ENCODE results near the gene HSD3B1. TPM values are rescaled to one million over a fixed set of nuclear protein-coding genes. Genes with fewer than 3 reads are reported as not detected.

HSD3B1 gene
- polyA plus RNA-seq, 3 donors: not detected

DNA sequence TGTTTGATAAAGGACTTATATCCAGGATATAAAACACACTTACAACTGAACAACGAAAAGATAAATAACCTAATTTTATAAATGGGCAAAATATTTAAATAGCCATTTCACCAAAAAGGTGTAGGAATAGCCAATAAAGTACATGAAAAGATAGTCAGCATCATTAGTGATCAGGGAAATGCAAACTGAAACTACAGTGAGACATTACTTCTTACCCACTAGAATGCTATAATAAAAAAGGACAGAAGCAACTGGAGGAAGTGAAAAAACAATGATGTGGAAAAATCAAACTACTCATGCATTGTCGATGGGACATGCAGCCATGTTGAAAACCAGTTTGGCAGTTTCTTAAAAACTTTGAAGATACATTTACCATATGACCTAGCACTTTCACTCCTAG is 43.4 kb upstream of the HSD3B1 start:
- Histone ChIP-seq H3K36me3 (replicated peaks in 1 of 2; ENCODE audit: control insufficient read depth in 1 of 2, insufficient read depth in 2 of 2, low read length in 2 of 2) (no peaks in the 10 kb centered on the region), H3K9me3 (replicated peaks in 1 of 2; ENCODE audit: control insufficient read depth in 1 of 2, insufficient read depth in 1 of 2, low read length in 2 of 2) (no peaks in the 10 kb centered on the region), H3K27ac (ENCODE audit: low read depth in 1 of 2, low read length in 2 of 2) (no peak overlapping the region), H3K27me3 (ENCODE audit: control insufficient read depth in 2 of 2, insufficient read depth in 2 of 2, low read length in 2 of 2) (no peaks in the 10 kb centered on the region), H3K9ac (ENCODE audit: insufficient read depth, low read length, poor library complexity, severe bottlenecking) (no peak overlapping the region), H2AFZ (ENCODE audit: insufficient read depth, low read depth, low read length, poor library complexity, severe bottlenecking) (no peak overlapping the region), H3K4me3 (replicated peaks in 1 of 3; ENCODE audit: low read depth in 2 of 3, low read length in 3 of 3) (no peak overlapping the region), H3K4me1 (ENCODE audit: control insufficient read depth in 1 of 2, insufficient read depth in 2 of 2, low read length in 2 of 2) (no peaks in the 10 kb centered on the region), H4K20me1 (ENCODE audit: insufficient read depth, low read length) (no peaks in the 10 kb centered on the region), H3K4me2 (replicated peaks; ENCODE audit: extremely low read depth, low read length, poor library complexity, severe bottlenecking) (no peak overlapping the region), H3K79me2 (ENCODE audit: insufficient read depth, low read length) (no peaks in the 10 kb centered on the region)
- no peak for DNase-seq
- intact Hi-C loops (cut with micrococcal nuclease): no loop called here
- no CpG with 5 or more reads among the region's 2 CpGs for WGBS (ENCODE audit: insufficient coverage)
- Mint-ChIP-seq H3K9me3 (peaks cover 0 to 6% (median 2%) of the 10 kb centered on the region in 7 donors), H3K4me1 (peaks cover 4% of the 10 kb centered on the region), H3K36me3 (no peaks in the 10 kb centered on the region), H3K4me3 (no peak overlapping the region), H3K27ac (no peak overlapping the region), H3K27me3 (ENCODE audit: low read depth in 3 of 3) (peaks cover 3 to 5% (median 4%) of the 10 kb centered on the region in 3 donors)
- TF ChIP-seq, protein P1, sequence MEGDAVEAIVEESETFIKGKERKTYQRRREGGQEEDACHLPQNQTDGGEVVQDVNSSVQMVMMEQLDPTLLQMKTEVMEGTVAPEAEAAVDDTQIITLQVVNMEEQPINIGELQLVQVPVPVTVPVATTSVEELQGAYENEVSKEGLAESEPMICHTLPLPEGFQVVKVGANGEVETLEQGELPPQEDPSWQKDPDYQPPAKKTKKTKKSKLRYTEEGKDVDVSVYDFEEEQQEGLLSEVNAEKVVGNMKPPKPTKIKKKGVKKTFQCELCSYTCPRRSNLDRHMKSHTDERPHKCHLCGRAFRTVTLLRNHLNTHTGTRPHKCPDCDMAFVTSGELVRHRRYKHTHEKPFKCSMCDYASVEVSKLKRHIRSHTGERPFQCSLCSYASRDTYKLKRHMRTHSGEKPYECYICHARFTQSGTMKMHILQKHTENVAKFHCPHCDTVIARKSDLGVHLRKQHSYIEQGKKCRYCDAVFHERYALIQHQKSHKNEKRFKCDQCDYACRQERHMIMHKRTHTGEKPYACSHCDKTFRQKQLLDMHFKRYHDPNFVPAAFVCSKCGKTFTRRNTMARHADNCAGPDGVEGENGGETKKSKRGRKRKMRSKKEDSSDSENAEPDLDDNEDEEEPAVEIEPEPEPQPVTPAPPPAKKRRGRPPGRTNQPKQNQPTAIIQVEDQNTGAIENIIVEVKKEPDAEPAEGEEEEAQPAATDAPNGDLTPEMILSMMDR (IDR thresholded peaks at IDR 0.05): no peak

DNA sequence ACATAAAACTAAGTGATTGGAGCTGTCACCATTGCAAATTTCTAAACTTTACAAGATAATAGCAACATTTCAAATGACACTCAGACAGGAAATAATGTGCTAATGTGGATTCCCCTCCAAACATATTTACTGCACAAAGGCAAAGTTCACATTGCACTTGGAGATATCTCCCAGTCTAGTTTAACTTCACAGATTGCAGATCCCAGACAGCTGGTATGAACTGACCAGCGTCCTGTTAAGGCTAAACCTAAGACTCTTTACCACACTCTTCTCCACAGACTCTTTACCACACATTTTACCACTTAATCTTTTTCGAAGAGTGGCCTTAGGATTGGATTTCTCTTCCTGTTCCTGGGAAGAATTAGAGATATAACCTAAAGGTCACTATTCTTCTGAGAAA is 40.6 kb upstream of the HSD3B1 start:
- peaks cover 0 to 6% (median 2%) of the 10 kb centered on the region in 7 donors for H3K9me3 Mint-ChIP-seq
- H3K79me2 ChIP-seq (ENCODE audit: insufficient read depth, low read length): no peaks in the 10 kb centered on the region
- H3K36me3 ChIP-seq (replicated peaks in 1 of 2; ENCODE audit: control insufficient read depth in 1 of 2, insufficient read depth in 2 of 2, low read length in 2 of 2): no peaks in the 10 kb centered on the region
- no peaks in the 10 kb centered on the region for H4K20me1 ChIP-seq (ENCODE audit: insufficient read depth, low read length)
- no peaks in the 10 kb centered on the region for H3K36me3 Mint-ChIP-seq
- 71% methylated on average over 1 of the region's 2 CpGs for WGBS (ENCODE audit: insufficient coverage)
- no peak overlapping the region for H3K4me2 ChIP-seq (replicated peaks; ENCODE audit: extremely low read depth, low read length, poor library complexity, severe bottlenecking)
- H3K4me3 Mint-ChIP-seq: no peak overlapping the region
- H3K9me3 ChIP-seq (replicated peaks in 1 of 2; ENCODE audit: control insufficient read depth in 1 of 2, insufficient read depth in 1 of 2, low read length in 2 of 2): no peaks in the 10 kb centered on the region
- no peak overlapping the region for H3K27ac ChIP-seq (ENCODE audit: low read depth in 1 of 2, low read length in 2 of 2)
- H3K4me3 ChIP-seq (replicated peaks in 1 of 3; ENCODE audit: low read depth in 2 of 3, low read length in 3 of 3): no peak overlapping the region
- no peaks in the 10 kb centered on the region for H3K27me3 ChIP-seq (ENCODE audit: control insufficient read depth in 2 of 2, insufficient read depth in 2 of 2, low read length in 2 of 2)
- intact Hi-C loops (cut with micrococcal nuclease): no loop called here
- H3K9ac ChIP-seq (ENCODE audit: insufficient read depth, low read length, poor library complexity, severe bottlenecking): no peak overlapping the region
- TF ChIP-seq, protein P1 (IDR thresholded peaks at IDR 0.05): no peak
- DNase-seq: no peak
- no peak overlapping the region for H2AFZ ChIP-seq (ENCODE audit: insufficient read depth, low read depth, low read length, poor library complexity, severe bottlenecking)
- no peak overlapping the region for H3K27ac Mint-ChIP-seq
- H3K27me3 Mint-ChIP-seq (ENCODE audit: low read depth in 3 of 3): peaks cover 0 to 5% (median 5%) of the 10 kb centered on the region in 3 donors
- H3K4me1 Mint-ChIP-seq: peaks cover 4% of the 10 kb centered on the region
- no peaks in the 10 kb centered on the region for H3K4me1 ChIP-seq (ENCODE audit: control insufficient read depth in 1 of 2, insufficient read depth in 2 of 2, low read length in 2 of 2)
